Measurements from ENCODE around the gene ZDHHC13.

- no peak for TF ChIP-seq CTCF (optimal IDR thresholded peaks at IDR 0.05 in 1 of 3, IDR thresholded peaks at IDR 0.05 in 1 of 3, conservative IDR thresholded peaks at IDR 0.05 in 1 of 3; ENCODE audit: extremely low read depth in 1 of 3, insufficient read depth in 2 of 3, low read length in 3 of 3)
- TF ChIP-seq EZH2 (IDR thresholded peaks at IDR 0.05; ENCODE audit: low read length): no peak
These were observed 37.1 kb upstream of the ZDHHC13 start for GRCh38 chr11:19079643-19080440.
